Testis (tissue), 3 donors: Measurements from ENCODE around the gene TSPAN32. TPM values are rescaled to one million over a fixed set of nuclear protein-coding genes. Genes with fewer than 3 reads are reported as not detected.
"Not testable (repeated sequence)": the region's sequence is repeated elsewhere in the genome, so short reads cannot be mapped to it uniquely, and the experiment has no call there.

Source experiments
- DNase-seq: peaks from one replicate; pipeline ENCODE4 v3.0.0-alpha.2; 2019
- H3K27ac ChIP-seq, 2 donors: fragments of 200-600 bp; sonication (generic); one replicate each; pipeline ENCODE4 v1.5.1; 2019
- H3K27me3 ChIP-seq: fragments of 200-600 bp; sonication (generic); one replicate; pipeline ENCODE4 v1.5.1; 2019
- H3K36me3 ChIP-seq: fragments of 200-600 bp; sonication (generic); one replicate; pipeline ENCODE4 v1.5.1; 2017; ENCODE audit warnings: low read depth; ENCODE audit errors: missing control alignments
- H3K4me1 ChIP-seq: fragments of 200-600 bp; sonication (generic); one replicate; pipeline ENCODE4 v1.5.1; 2019
- H3K4me3 ChIP-seq, 2 donors: fragments of 200-600 bp; sonication (generic); one replicate each; pipeline ENCODE4 v1.5.1; 2017 to 2019
- H3K9me3 ChIP-seq: fragments of 200-600 bp; sonication (generic); one replicate; pipeline ENCODE4 v1.5.1; 2017
- POLR2A ChIP-seq: fragments of 450-650 bp; IDR thresholded peaks from one replicate; pipeline ENCODE4 v1.6.1; 2017; ENCODE audit warnings: antibody characterized with exemption, mild to moderate bottlenecking, moderate library complexity
- WGBS, 2 donors: methylation state at CpG; one replicate each; pipeline ENCODE4 v1.1.5; 2018; 5-methylcytosine and 5-hydroxymethylcytosine counted together
- intact Hi-C: fragments of 100-400 bp; cut with DNase I; formaldehyde crosslinking; loops from one replicate; pipeline ENCODE4 v1.15.1; 2023; ENCODE audit warnings: low total_unique reads
- polyA plus RNA-seq: library from polyadenylated mRNA; stranded (reverse); fragments of 350-450 nt; fragmentation: Illumina TruSeq; extraction: RNeasy Lipid Tissue Mini Kit (QIAGEN cat#74804); gene quantifications from one replicate; pipeline ENCODE4 v1.2.3, GENCODE V29; 2014; ENCODE audit warnings: low read depth, low replicate concordance; ENCODE audit not compliant: insufficient read depth
- total RNA-seq, 2 donors: library from RNA; depleted of rRNA; stranded (reverse); fragments of >200 nt; gene quantifications; one replicate each; pipeline ENCODE4 v1.2.3, GENCODE V29; 2016
- TF ChIP-seq, protein P1 (sequence below), 3 experiments: fragments of 450-650 bp in 2 of 3; fragments of 200-600 bp in 1 of 3; sonication (generic) in 1 of 3; IDR thresholded peaks; one replicate each; pipeline ENCODE4 v1.5.1; 2016 to 2019; ENCODE audit warnings: antibody characterized with exemption in 3 of 3, mild to moderate bottlenecking in 2 of 3, moderate library complexity in 1 of 3

The TSPAN32 gene
- total and polyA plus RNA-seq, 3 donors from 2014 or later, result 1.0 to 1.5 (median 1.1) TPM

DNA sequence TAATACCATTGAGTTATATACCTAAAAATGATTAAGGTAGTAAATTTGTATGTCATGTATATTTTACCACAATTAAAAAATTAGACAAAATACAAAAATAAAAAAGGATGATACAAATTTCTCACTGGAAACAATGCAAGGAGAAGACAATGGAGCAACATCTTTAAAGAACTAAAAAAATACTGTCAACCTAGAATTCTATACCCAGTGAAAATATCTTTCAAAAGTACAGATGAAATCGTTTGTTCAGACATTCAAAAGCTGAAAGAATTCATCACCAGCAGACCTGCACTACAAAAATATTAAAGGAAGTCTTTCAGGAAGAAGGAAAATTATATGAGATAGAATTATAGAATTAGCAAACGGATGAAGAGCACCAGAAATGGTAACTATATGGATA is 21.6 kb upstream of the TSPAN32 start:
- no peak overlapping the region for H3K27ac ChIP-seq
- DNase-seq, result no peak
- WGBS, 2 donors, result 90 to 93% methylated on average over 2 of the region's 2 CpGs
- H3K4me3 ChIP-seq, result no peak overlapping the region
- TF ChIP-seq, protein P1, sequence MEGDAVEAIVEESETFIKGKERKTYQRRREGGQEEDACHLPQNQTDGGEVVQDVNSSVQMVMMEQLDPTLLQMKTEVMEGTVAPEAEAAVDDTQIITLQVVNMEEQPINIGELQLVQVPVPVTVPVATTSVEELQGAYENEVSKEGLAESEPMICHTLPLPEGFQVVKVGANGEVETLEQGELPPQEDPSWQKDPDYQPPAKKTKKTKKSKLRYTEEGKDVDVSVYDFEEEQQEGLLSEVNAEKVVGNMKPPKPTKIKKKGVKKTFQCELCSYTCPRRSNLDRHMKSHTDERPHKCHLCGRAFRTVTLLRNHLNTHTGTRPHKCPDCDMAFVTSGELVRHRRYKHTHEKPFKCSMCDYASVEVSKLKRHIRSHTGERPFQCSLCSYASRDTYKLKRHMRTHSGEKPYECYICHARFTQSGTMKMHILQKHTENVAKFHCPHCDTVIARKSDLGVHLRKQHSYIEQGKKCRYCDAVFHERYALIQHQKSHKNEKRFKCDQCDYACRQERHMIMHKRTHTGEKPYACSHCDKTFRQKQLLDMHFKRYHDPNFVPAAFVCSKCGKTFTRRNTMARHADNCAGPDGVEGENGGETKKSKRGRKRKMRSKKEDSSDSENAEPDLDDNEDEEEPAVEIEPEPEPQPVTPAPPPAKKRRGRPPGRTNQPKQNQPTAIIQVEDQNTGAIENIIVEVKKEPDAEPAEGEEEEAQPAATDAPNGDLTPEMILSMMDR (IDR thresholded peaks at IDR 0.05), result no peak
- no peak for TF ChIP-seq POLR2A
- H3K9me3 ChIP-seq, result no peaks in the 10 kb centered on the region
- H3K36me3 ChIP-seq, result no peaks in the 10 kb centered on the region
- H3K27me3 ChIP-seq, result no peaks in the 10 kb centered on the region
- no peaks in the 10 kb centered on the region for H3K4me1 ChIP-seq
- intact Hi-C loops, result no loop called here

DNA sequence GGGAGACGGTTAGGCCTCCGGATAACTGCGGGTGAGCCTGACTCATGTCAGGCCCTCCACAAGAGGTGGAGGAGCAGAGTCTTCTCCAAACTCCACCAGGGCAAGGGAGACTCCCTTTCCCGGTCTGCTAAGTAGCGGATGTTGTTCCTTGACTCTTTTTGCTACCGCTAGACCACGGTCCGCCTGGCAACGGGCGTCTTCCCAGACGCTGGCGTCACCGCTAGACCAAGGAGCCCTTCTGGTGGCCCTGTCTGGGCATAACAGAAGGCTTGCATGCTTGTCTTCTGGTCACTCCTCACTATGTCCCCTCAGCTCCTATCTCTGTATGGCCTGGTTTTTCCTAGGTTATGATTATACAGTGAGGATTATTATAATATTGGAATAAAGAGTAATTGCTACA is 15.5 kb upstream of the TSPAN32 start:
- H3K27me3 ChIP-seq, DNase-seq, H3K27ac ChIP-seq, H3K4me3 ChIP-seq, H3K9me3 ChIP-seq, H3K36me3 ChIP-seq, intact Hi-C loops, H3K4me1 ChIP-seq: not testable (repeated sequence)
- 93 to 98% methylated on average over 9 to 11 of the region's 13 CpGs for WGBS, 2 donors

DNA sequence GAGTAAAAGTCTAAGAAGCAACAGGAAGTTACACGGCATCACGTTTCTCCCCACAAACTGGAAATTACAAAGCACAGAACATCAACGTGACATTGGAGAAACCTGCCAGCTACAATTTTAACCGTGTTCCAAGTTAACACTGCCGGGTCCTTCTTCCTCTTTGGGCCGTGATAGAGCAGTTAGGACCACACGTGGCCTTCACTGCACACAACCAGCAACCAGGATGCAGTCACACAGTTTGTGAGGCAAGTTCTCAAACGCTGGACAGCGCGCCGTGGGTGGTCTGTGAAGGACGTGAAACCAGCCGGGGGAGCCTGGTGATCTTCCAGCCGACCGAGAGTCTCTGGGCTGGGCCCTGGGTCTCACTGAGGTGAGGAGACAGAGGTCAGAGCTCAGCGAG is 14.7 kb upstream of the TSPAN32 start:
- 43 to 59% methylated on average over 16 of the region's 16 CpGs for WGBS, 2 donors
- TF ChIP-seq POLR2A, result no peak
- TF ChIP-seq, protein P1 (IDR thresholded peaks at IDR 0.05), result no peak
- Histone ChIP-seq H3K9me3 (no peaks in the 10 kb centered on the region), H3K27ac (peak overlapping the region; percentile 12 to 58), H3K27me3 (no peaks in the 10 kb centered on the region), H3K4me1 (no peaks in the 10 kb centered on the region), H3K36me3 (no peaks in the 10 kb centered on the region), H3K4me3 (no peak overlapping the region)
- peak; percentile 63 for DNase-seq
- intact Hi-C loops, result no loop called here

DNA sequence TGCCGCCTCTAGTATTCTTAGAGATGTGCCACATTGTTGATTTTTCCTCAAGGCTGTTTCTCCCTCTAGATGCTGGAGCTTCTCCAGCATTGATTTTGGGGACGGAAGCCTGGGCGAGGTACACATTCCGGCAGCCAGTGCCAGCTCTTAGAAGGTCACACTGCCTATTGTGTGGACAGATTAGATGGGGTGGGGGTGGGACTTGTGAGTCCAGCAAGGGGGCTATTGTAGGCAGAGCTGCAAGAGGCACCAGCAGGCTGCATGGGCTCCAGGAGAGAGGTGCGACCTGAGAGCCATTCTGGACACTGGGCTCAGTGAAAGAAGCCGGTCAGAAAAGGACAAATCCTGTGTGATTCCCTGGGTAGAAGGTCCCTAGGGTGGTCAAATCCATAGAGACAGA is 12.5 kb upstream of the TSPAN32 start:
- 67 to 69% methylated on average over 6 of the region's 6 CpGs for WGBS, 2 donors
- intact Hi-C loops, result no loop called here
- no peaks in the 10 kb centered on the region for H3K4me1 ChIP-seq
- no peaks in the 10 kb centered on the region for H3K9me3 ChIP-seq
- no peaks in the 10 kb centered on the region for H3K27me3 ChIP-seq
- H3K36me3 ChIP-seq, result no peaks in the 10 kb centered on the region
- no peak overlapping the region for H3K27ac ChIP-seq
- DNase-seq, result peak; percentile 21
- TF ChIP-seq POLR2A, result no peak
- TF ChIP-seq, protein P1 (IDR thresholded peaks at IDR 0.05), result no peak
- H3K4me3 ChIP-seq, result no peak overlapping the region

DNA sequence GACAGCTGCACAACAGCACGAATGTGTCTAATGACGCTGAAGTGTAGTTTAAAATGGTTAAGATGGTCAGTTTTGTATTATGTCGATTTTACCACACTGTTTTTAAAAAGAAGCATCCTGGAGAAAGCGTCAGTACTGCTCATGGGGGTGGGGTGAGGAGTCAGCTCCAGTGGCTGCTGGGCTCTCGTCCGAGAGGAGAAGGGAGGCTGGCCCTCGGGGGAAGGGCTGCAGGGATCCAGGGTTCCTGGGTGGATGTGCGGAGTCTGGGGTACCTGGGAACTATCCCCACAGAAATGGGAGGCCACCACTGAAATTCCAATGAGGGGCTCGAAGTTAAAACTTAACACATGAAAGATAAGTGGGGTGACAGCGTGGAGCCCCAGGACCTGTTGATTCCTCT is 12.0 kb upstream of the TSPAN32 start:
- peak; percentile 8 for DNase-seq
- no peaks in the 10 kb centered on the region for H3K36me3 ChIP-seq
- no peak overlapping the region for H3K4me3 ChIP-seq
- no peaks in the 10 kb centered on the region for H3K27me3 ChIP-seq
- H3K27ac ChIP-seq, result no peak overlapping the region
- intact Hi-C loops, result no loop called here
- no peaks in the 10 kb centered on the region for H3K9me3 ChIP-seq
- 88 to 94% methylated on average over 9 to 10 of the region's 10 CpGs for WGBS, 2 donors
- TF ChIP-seq, protein P1 (IDR thresholded peaks at IDR 0.05), result no peak
- TF ChIP-seq POLR2A, result no peak
- no peaks in the 10 kb centered on the region for H3K4me1 ChIP-seq
